ENCODE data around the gene PDE6B. TPM values are rescaled to one million over a fixed set of nuclear protein-coding genes. Genes with fewer than 3 reads are reported as not detected.

PDE6B gene
- total RNA-seq, 2 experiments from 2014 or later: not detected

- ChIA-PET POLR2A (no interaction called here), CTCF (ENCODE audit: unreplicated experiment) (no interaction called here)
Measured at GRCh38 chr4:629915-630641, 4.7 kb downstream of the PDE6B start.

DNA sequence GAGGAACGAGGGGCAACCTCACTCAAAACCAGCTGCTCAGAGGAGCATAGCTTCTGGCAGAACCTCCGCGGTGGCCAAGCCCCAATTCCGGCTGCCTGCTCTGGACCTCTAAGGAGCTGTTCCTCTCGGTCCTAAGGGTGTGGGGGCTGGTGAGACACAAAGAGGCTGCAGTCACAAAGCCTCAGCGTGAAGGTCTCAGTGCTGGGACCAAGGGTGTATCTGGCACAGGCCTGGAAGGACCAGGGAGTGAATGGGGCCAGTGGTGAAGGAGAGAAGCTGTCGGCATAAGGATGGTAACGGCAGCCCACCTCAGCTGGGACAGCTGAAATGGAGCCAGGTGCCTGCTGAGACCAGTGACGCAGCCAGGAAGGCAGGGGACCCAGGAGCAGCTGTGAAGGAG, 5.3 kb downstream of the PDE6B start:
- Histone ChIP-seq H3K4me3 (ENCODE audit: low read depth, low read length, poor library complexity, severe bottlenecking) (no peak overlapping the region), H3K27ac (ENCODE audit: low read depth, low read length, poor library complexity, severe bottlenecking) (no peak overlapping the region), H4K20me1 (ENCODE audit: insufficient read depth, low read length) (no peaks in the 10 kb centered on the region), H2AFZ (ENCODE audit: low read length) (no peak overlapping the region), H3K9me3 (ENCODE audit: low read length) (no peaks in the 10 kb centered on the region), H3K36me3 (ENCODE audit: insufficient read depth, low read length) (no peaks in the 10 kb centered on the region), H3K4me2 (ENCODE audit: low read length) (no peak overlapping the region), H3K79me2 (ENCODE audit: insufficient read depth, low read depth, low read length) (no peaks in the 10 kb centered on the region), H3K4me1 (ENCODE audit: insufficient read depth, low read length, poor library complexity, severe bottlenecking) (no peaks in the 10 kb centered on the region), H3K9me2 (ENCODE audit: insufficient read depth, low read length) (no peaks in the 10 kb centered on the region)
- ChIA-PET POLR2A (no interaction called here), CTCF (ENCODE audit: unreplicated experiment) (no interaction called here)
- TF ChIP-seq CTCF (conservative IDR thresholded peaks at IDR 0.05; ENCODE audit: low read length): no peak
- TF ChIP-seq EZH2phosphoT487 (IDR thresholded peaks at IDR 0.05; ENCODE audit: borderline replicate concordance, low read depth, low read length): no peak
- no TSS peak for BruUV-seq (replicated peaks)
- intact Hi-C loops (cut with micrococcal nuclease; ENCODE audit: unreplicated experiment): no loop called here
- DNase-seq (ENCODE audit: low spot score): no peak

More at GRCh38 chr4:629915-630641, 4.7 kb downstream of the PDE6B start:
- Histone ChIP-seq H4K20me1 (ENCODE audit: insufficient read depth, low read length) (no peaks in the 10 kb centered on the region), H3K4me2 (ENCODE audit: low read length) (no peak overlapping the region), H2AFZ (ENCODE audit: low read length) (no peak overlapping the region), H3K36me3 (ENCODE audit: insufficient read depth, low read length) (no peaks in the 10 kb centered on the region), H3K9me2 (ENCODE audit: insufficient read depth, low read length) (no peaks in the 10 kb centered on the region), H3K27ac (ENCODE audit: low read depth, low read length, poor library complexity, severe bottlenecking) (no peak overlapping the region), H3K4me3 (ENCODE audit: low read depth, low read length, poor library complexity, severe bottlenecking) (no peak overlapping the region), H3K9me3 (ENCODE audit: low read length) (no peaks in the 10 kb centered on the region), H3K79me2 (ENCODE audit: insufficient read depth, low read depth, low read length) (no peaks in the 10 kb centered on the region), H3K4me1 (ENCODE audit: insufficient read depth, low read length, poor library complexity, severe bottlenecking) (no peaks in the 10 kb centered on the region)
- no peak for TF ChIP-seq EZH2phosphoT487 (IDR thresholded peaks at IDR 0.05; ENCODE audit: borderline replicate concordance, low read depth, low read length)
- TF ChIP-seq CTCF (conservative IDR thresholded peaks at IDR 0.05; ENCODE audit: low read length): no peak
- intact Hi-C loops (cut with micrococcal nuclease; ENCODE audit: unreplicated experiment): no loop called here
- no TSS peak for BruUV-seq (replicated peaks)
- no peak for DNase-seq (ENCODE audit: low spot score)

- POLR2A ChIA-PET: no interaction called here
- no peaks in the 10 kb centered on the region for H3K9me3 ChIP-seq (ENCODE audit: low read length)
- CTCF ChIA-PET (ENCODE audit: unreplicated experiment): no interaction called here
- no peak overlapping the region for H3K4me3 ChIP-seq (ENCODE audit: low read depth, low read length, poor library complexity, severe bottlenecking)
- H3K79me2 ChIP-seq (ENCODE audit: insufficient read depth, low read depth, low read length): no peaks in the 10 kb centered on the region
- H3K27ac ChIP-seq (ENCODE audit: low read depth, low read length, poor library complexity, severe bottlenecking): no peak overlapping the region
- no TSS peak for BruUV-seq (replicated peaks)
- TF ChIP-seq EZH2phosphoT487 (IDR thresholded peaks at IDR 0.05; ENCODE audit: borderline replicate concordance, low read depth, low read length): no peak
- no peak for TF ChIP-seq CTCF (conservative IDR thresholded peaks at IDR 0.05; ENCODE audit: low read length)
- H3K4me2 ChIP-seq (ENCODE audit: low read length): no peak overlapping the region
- no peaks in the 10 kb centered on the region for H3K9me2 ChIP-seq (ENCODE audit: insufficient read depth, low read length)
- intact Hi-C loops (cut with micrococcal nuclease; ENCODE audit: unreplicated experiment): no loop called here
- H4K20me1 ChIP-seq (ENCODE audit: insufficient read depth, low read length): no peaks in the 10 kb centered on the region
- no peaks in the 10 kb centered on the region for H3K4me1 ChIP-seq (ENCODE audit: insufficient read depth, low read length, poor library complexity, severe bottlenecking)
- no peak overlapping the region for H2AFZ ChIP-seq (ENCODE audit: low read length)
- H3K36me3 ChIP-seq (ENCODE audit: insufficient read depth, low read length): no peaks in the 10 kb centered on the region
- no peak for DNase-seq (ENCODE audit: low spot score)
Measured at GRCh38 chr4:632196-632790, 6.9 kb downstream of the PDE6B start.
